GM12875 (cell line): ENCODE measurements around the gene ITPR1.

Experiments
- H3K4me3 ChIP-seq: one replicate; pipeline ENCODE4 v1.5.1; 2011; ENCODE audit warnings: low read depth, low read length, control low read depth
- CTCF ChIP-seq: IDR thresholded peaks from 2 replicates; pipeline ENCODE4 v1.5.1; 2011; ENCODE audit warnings: low read depth, mild to moderate bottlenecking, control low read depth, inconsistent platforms, low read length, moderate library complexity, borderline replicate concordance; ENCODE audit not compliant: insufficient read depth

ITPR1 gene

GRCh38 chr3:4740397-4741105 is 247.4 kb downstream of the ITPR1 start:
- no peak for TF ChIP-seq CTCF
- H3K4me3 ChIP-seq: no peak overlapping the region

GRCh38 chr3:4741106-4741403 is 247.9 kb downstream of the ITPR1 start:
- TF ChIP-seq CTCF: no peak
- no peak overlapping the region for H3K4me3 ChIP-seq

- no peak for TF ChIP-seq CTCF
- no peak overlapping the region for H3K4me3 ChIP-seq
Measured at GRCh38 chr3:4741404-4742307, 248.5 kb downstream of the ITPR1 start.

DNA sequence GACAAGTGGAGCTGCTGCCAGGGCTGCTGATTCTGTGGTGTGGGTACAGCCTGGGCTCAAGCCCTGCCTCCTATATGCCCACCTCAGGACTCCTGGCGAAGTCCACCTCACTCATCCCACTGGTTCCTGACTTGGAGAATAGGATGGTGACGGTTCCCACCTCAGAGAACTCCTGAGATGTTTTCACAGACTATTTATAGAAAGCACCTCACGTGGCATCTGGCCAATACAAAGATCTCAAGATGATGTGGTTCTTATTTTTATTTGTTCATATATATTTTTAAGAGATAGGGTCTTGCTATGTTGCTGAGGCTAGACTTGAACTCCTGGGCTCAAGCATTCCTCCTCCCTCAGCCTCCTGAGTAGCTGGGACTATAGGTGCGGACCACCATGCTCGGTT is 249.2 kb downstream of the ITPR1 start:
- H3K4me3 ChIP-seq: no peak overlapping the region
- TF ChIP-seq CTCF: no peak

- no peak overlapping the region for H3K4me3 ChIP-seq
- TF ChIP-seq CTCF: no peak
Measured at GRCh38 chr3:4743371-4743770, 250.2 kb downstream of the ITPR1 start.

DNA sequence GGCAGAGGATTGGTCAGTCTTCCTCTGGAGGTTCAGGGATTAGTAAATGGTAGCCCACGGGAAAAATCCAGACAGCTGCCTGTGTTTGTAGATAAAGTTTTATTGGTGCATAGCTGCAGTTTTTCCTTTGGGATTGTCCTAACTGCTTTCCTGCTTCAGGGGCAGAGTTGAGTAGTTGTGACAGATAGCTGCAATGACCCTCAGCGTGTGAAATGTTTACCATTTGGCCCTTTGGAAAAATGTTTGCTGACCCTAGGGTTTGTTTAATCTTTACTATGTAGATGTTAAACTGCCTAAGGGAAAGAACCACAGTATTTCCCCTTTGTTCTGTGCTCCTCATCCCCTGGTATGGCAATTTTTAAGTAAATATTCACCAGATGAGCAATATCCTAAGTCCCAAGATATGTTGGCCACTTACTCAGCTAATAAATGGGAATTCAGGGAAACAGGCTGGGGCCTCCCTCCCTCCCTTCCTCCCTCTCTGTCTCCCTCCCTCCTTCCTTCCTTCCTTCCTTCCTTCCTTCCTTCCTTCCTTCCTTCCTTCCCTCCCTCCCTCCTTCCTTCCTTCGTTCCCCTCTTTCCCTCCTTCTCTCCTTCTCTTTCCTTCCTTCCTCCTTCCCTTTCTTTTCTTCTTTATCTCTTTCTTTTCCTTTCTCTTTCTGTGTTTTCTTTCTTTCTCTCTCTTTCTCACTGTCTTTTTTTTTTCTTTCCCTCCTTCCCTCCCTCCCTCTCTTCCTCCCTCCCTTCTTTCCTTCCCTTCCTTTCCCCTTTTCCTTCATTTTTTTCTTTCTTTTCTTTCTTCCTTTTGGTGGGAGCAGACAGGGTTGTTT is 251.5 kb downstream of the ITPR1 start:
- no peak for TF ChIP-seq CTCF
- H3K4me3 ChIP-seq: no peak overlapping the region

GRCh38 chr3:4745235-4745610 is 252.1 kb downstream of the ITPR1 start:
- no peak overlapping the region for H3K4me3 ChIP-seq
- TF ChIP-seq CTCF: no peak
